GM23338 (cell line): ENCODE data around the gene ATPAF1.

Experiments used
- CTCF ChIP-seq, 2 experiments: fragments of 200-600 bp in 1 of 2; sonication (generic) in 1 of 2; conservative IDR thresholded peaks; 2 replicates each; pipeline versions ENCODE4 v1.5.1 to v1.6.1; 2016 to 2017; ENCODE audit warnings: antibody characterized with exemption in 2 of 2, low read depth in 2 of 2, mild to moderate bottlenecking in 2 of 2, moderate library complexity in 1 of 2
- EZH2phosphoT487 ChIP-seq: fragments of 200-600 bp; sonication (generic); IDR thresholded peaks from one replicate; pipeline ENCODE4 v1.8.1; 2018; ENCODE audit warnings: antibody characterized with exemption; ENCODE audit not compliant: unreplicated experiment
- POLR2AphosphoS5 ChIP-seq: IDR thresholded peaks from 2 replicates; pipeline ENCODE4 v1.6.1; 2016; ENCODE audit warnings: antibody characterized with exemption, low read depth
- STAT1 ChIP-seq: IDR thresholded peaks from one replicate; pipeline ENCODE4 v1.6.1; 2016; ENCODE audit warnings: antibody characterized with exemption; ENCODE audit not compliant: unreplicated experiment

- TF ChIP-seq CTCF (conservative IDR thresholded peaks at IDR 0.05; ENCODE audit: low read depth in 2 of 2) (no peak), POLR2AphosphoS5 (no peak), STAT1 (no peak), EZH2phosphoT487 (no peak)
These were observed 72.1 kb downstream of the ATPAF1 start for GRCh38 chr1:46596036-46596435.
